Skeletal muscle tissue (tissue), 4 donors: ENCODE measurements around the gene TEDC1. TPM values are rescaled to one million over a fixed set of nuclear protein-coding genes. Genes with fewer than 3 reads are reported as not detected.

Experiments
- H3K27ac ChIP-seq: one replicate; pipeline ENCODE4 v1.7.0; 2013; ENCODE audit warnings: mild to moderate bottlenecking, low read depth, low read length, inconsistent platforms
- H3K27me3 ChIP-seq, 3 donors: one replicate each; pipeline ENCODE4 v1.7.0; 2013; ENCODE audit warnings: low read length in 3 of 3; ENCODE audit not compliant: control insufficient read depth in 3 of 3, insufficient read depth in 3 of 3
- H3K36me3 ChIP-seq, 3 donors: one replicate each; pipeline ENCODE4 v1.7.0; 2013; ENCODE audit warnings: low read length in 3 of 3; ENCODE audit not compliant: control insufficient read depth in 3 of 3, insufficient read depth in 3 of 3
- H3K4me1 ChIP-seq, 3 donors: one replicate each; pipeline ENCODE4 v1.7.0; 2013; ENCODE audit warnings: low read length in 3 of 3, mild to moderate bottlenecking in 3 of 3; ENCODE audit not compliant: control insufficient read depth in 3 of 3, insufficient read depth in 3 of 3
- H3K4me3 ChIP-seq, 3 donors: one replicate each; pipeline ENCODE4 v1.7.0; 2013; ENCODE audit warnings: low read length in 3 of 3
- H3K9ac ChIP-seq, 3 donors: one replicate each; pipeline ENCODE4 v1.7.0; 2013; ENCODE audit warnings: low read length in 3 of 3, mild to moderate bottlenecking in 3 of 3, moderate library complexity in 2 of 3, low read depth in 1 of 3
- H3K9me3 ChIP-seq, 3 donors: one replicate each; pipeline ENCODE4 v1.7.0; 2013; ENCODE audit warnings: low read length in 3 of 3; ENCODE audit not compliant: control insufficient read depth in 3 of 3
- total RNA-seq: library from RNA; depleted of rRNA; stranded (reverse); fragments of >200 nt; gene quantifications from one replicate; pipeline ENCODE4 v1.2.3, GENCODE V29; 2014
- donor health status: Osteomylitis.

The TEDC1 gene
- total RNA-seq, 1 donor from 2014 or later, result 2.1 TPM

- Histone ChIP-seq H3K4me1 (no peaks in the 10 kb centered on the region), H3K27me3 (peaks cover 0 to 5% (median 0%) of the 10 kb centered on the region in 3 donors), H3K4me3 (no peak overlapping the region), H3K9ac (no peak overlapping the region), H3K9me3 (no peaks in the 10 kb centered on the region), H3K27ac (no peak overlapping the region), H3K36me3 (no peaks in the 10 kb centered on the region)
Measured at GRCh38 chr14:105503296-105503640, 12.2 kb downstream of the TEDC1 start.

GRCh38 chr14:105503935-105504692 is 13.1 kb downstream of the TEDC1 start:
- H3K9ac ChIP-seq, result no peak overlapping the region
- H3K9me3 ChIP-seq, result no peaks in the 10 kb centered on the region
- no peak overlapping the region for H3K4me3 ChIP-seq
- H3K27me3 ChIP-seq, result peaks cover 0 to 7% (median 0%) of the 10 kb centered on the region in 3 donors
- no peaks in the 10 kb centered on the region for H3K36me3 ChIP-seq
- no peak overlapping the region for H3K27ac ChIP-seq
- no peaks in the 10 kb centered on the region for H3K4me1 ChIP-seq

GRCh38 chr14:105505101-105505500 is 14.1 kb downstream of the TEDC1 start:
- Histone ChIP-seq H3K27ac (no peak overlapping the region), H3K4me3 (no peak overlapping the region), H3K4me1 (no peaks in the 10 kb centered on the region), H3K27me3 (peaks cover 0 to 7% (median 4%) of the 10 kb centered on the region in 3 donors), H3K9me3 (no peaks in the 10 kb centered on the region), H3K9ac (no peak overlapping the region), H3K36me3 (no peaks in the 10 kb centered on the region)

- Histone ChIP-seq H3K27ac (no peak overlapping the region), H3K4me1 (no peaks in the 10 kb centered on the region), H3K9me3 (no peaks in the 10 kb centered on the region), H3K9ac (no peak overlapping the region), H3K4me3 (no peak overlapping the region), H3K27me3 (peaks cover 8 to 19% (median 14%) of the 10 kb centered on the region in 3 donors), H3K36me3 (no peaks in the 10 kb centered on the region)
Measured at GRCh38 chr14:105507247-105507646, 16.2 kb downstream of the TEDC1 start.

- no peak overlapping the region for H3K9ac ChIP-seq
- H3K4me1 ChIP-seq, result no peaks in the 10 kb centered on the region
- H3K36me3 ChIP-seq, result no peaks in the 10 kb centered on the region
- no peaks in the 10 kb centered on the region for H3K9me3 ChIP-seq
- H3K4me3 ChIP-seq, result no peak overlapping the region
- H3K27ac ChIP-seq, result no peak overlapping the region
- H3K27me3 ChIP-seq, result peaks cover 13 to 27% (median 18%) of the 10 kb centered on the region in 3 donors
Measured at GRCh38 chr14:105508069-105508468, 17.0 kb downstream of the TEDC1 start.

GRCh38 chr14:105508601-105509000 is 17.6 kb downstream of the TEDC1 start:
- Histone ChIP-seq H3K4me1 (no peaks in the 10 kb centered on the region), H3K27me3 (peaks cover 13 to 28% (median 18%) of the 10 kb centered on the region in 3 donors), H3K4me3 (no peak overlapping the region), H3K36me3 (no peaks in the 10 kb centered on the region), H3K9ac (no peak overlapping the region), H3K27ac (no peak overlapping the region), H3K9me3 (no peaks in the 10 kb centered on the region)

- H3K9ac ChIP-seq, result no peak overlapping the region
- H3K27ac ChIP-seq, result no peak overlapping the region
- peaks cover 9 to 21% (median 19%) of the 10 kb centered on the region in 3 donors for H3K27me3 ChIP-seq
- H3K36me3 ChIP-seq, result no peaks in the 10 kb centered on the region
- H3K4me1 ChIP-seq, result no peaks in the 10 kb centered on the region
- H3K9me3 ChIP-seq, result no peaks in the 10 kb centered on the region
- no peak overlapping the region for H3K4me3 ChIP-seq
Measured at GRCh38 chr14:105517096-105517495, 26.1 kb downstream of the TEDC1 start.

GRCh38 chr14:105519946-105520698 is 29.1 kb downstream of the TEDC1 start:
- Histone ChIP-seq H3K27ac (no peak overlapping the region), H3K9me3 (no peaks in the 10 kb centered on the region), H3K4me3 (no peak overlapping the region), H3K27me3 (peaks cover 9 to 13% (median 10%) of the 10 kb centered on the region in 3 donors), H3K9ac (no peak overlapping the region), H3K4me1 (no peaks in the 10 kb centered on the region), H3K36me3 (no peaks in the 10 kb centered on the region)

- Histone ChIP-seq H3K9me3 (no peaks in the 10 kb centered on the region), H3K27me3 (peaks cover 24 to 40% (median 27%) of the 10 kb centered on the region in 3 donors), H3K36me3 (no peaks in the 10 kb centered on the region), H3K4me3 (no peak overlapping the region), H3K4me1 (peaks cover 18 to 21% (median 19%) of the 10 kb centered on the region in 3 donors), H3K9ac (no peak overlapping the region), H3K27ac (no peak overlapping the region)
Measured at GRCh38 chr14:105525326-105525725, 34.3 kb downstream of the TEDC1 start.
